ENCODE data around the gene INPP4A.

GRCh38 chr2:98561902-98562695, 117.4 kb downstream of the INPP4A start:
- TF ChIP-seq CTCF (IDR thresholded peaks at IDR 0.05; ENCODE audit: poor library complexity) (no peak), EZH2 (IDR thresholded peaks at IDR 0.05; ENCODE audit: borderline replicate concordance) (no peak), EZH2phosphoT487 (IDR thresholded peaks at IDR 0.05; ENCODE audit: low read depth, severe bottlenecking, unreplicated experiment) (no peak)

All from hepatocyte (in vitro differentiated cells).